ENCODE results near the gene MFSD6. TPM values are rescaled to one million over a fixed set of nuclear protein-coding genes. Genes with fewer than 3 reads are reported as not detected.

The MFSD6 gene
- total and polyA plus RNA-seq, 2 experiments from 2014 or later, result 0.62 to 1.5 TPM

GRCh38 chr2:190547886-190548285 lies 139.7 kb downstream of the MFSD6 start:
- no peak for TF ChIP-seq CTCF (IDR thresholded peaks at IDR 0.05; ENCODE audit: low read depth, low read length)
- no peak overlapping the region for H3K27ac ChIP-seq
- DNase-seq (ENCODE audit: low read depth in 1 of 2, low spot score in 1 of 2), result no peak
- no peaks in the 10 kb centered on the region for H3K36me3 ChIP-seq
- no peaks in the 10 kb centered on the region for H3K9me3 ChIP-seq (ENCODE audit: low read depth)
- H3K27me3 ChIP-seq, result no peaks in the 10 kb centered on the region
- H3K4me1 ChIP-seq (ENCODE audit: low read depth), result no peaks in the 10 kb centered on the region
- H3K4me3 ChIP-seq, result no peak overlapping the region

DNA sequence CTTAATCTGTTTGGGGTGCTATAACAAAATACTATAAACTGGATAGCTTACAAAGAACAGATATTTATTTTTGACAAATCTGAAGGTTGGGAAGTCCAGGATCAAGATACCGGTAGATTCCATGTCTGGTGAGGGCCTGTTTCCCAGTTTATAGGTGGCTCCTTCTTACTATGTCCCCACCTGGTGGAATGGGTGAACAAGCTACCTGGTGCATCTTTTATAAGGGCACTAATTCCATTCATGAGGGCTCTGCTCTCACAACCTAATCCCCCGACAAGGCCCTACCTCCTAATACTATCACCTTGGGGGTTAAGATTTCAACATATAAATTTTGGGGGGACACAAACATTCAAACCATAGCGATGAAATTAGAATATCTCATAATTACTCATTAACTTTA lies 142.0 kb downstream of the MFSD6 start:
- H3K4me3 ChIP-seq, result no peak overlapping the region
- no peaks in the 10 kb centered on the region for H3K36me3 ChIP-seq
- DNase-seq (ENCODE audit: low read depth in 1 of 2, low spot score in 1 of 2), result no peak
- H3K4me1 ChIP-seq (ENCODE audit: low read depth), result no peaks in the 10 kb centered on the region
- H3K27ac ChIP-seq, result no peak overlapping the region
- H3K27me3 ChIP-seq, result no peaks in the 10 kb centered on the region
- no peaks in the 10 kb centered on the region for H3K9me3 ChIP-seq (ENCODE audit: low read depth)
- TF ChIP-seq CTCF (IDR thresholded peaks at IDR 0.05; ENCODE audit: low read depth, low read length), result no peak

Other genes starting within 250 kb of the MFSD6 start
- gene HIBCH, start 88.5 kb upstream of the MFSD6 start, total RNA-seq, result 15.4 and 15.9 TPM in 2 replicates
- gene HIBCH, start 88.5 kb upstream of the MFSD6 start, polyA plus RNA-seq, result 66.7 and 70.0 TPM in 2 replicates
- gene INPP1, start 64.8 kb upstream of the MFSD6 start, total RNA-seq, result 1.1 and 2.9 TPM in 2 replicates
- gene INPP1, start 64.8 kb upstream of the MFSD6 start, polyA plus RNA-seq, result 3.3 and 11.2 TPM in 2 replicates
- gene NEMP2, start 126.4 kb downstream of the MFSD6 start, total RNA-seq, result 1.6 and 5.4 TPM in 2 replicates
- gene NEMP2, start 126.4 kb downstream of the MFSD6 start, polyA plus RNA-seq, result 2.5 and 5.7 TPM in 2 replicates
- 37.2 and 50.7 TPM in 2 replicates for gene NAB1, start 240.7 kb downstream of the MFSD6 start, total RNA-seq
- 10.0 and 16.3 TPM in 2 replicates for gene NAB1, start 240.7 kb downstream of the MFSD6 start, polyA plus RNA-seq